ENCODE results near the gene PRELID3B.
"Not testable (repeated sequence)": the region's sequence is repeated elsewhere in the genome, so short reads cannot be mapped to it uniquely, and the experiment has no call there.

The PRELID3B gene

DNA sequence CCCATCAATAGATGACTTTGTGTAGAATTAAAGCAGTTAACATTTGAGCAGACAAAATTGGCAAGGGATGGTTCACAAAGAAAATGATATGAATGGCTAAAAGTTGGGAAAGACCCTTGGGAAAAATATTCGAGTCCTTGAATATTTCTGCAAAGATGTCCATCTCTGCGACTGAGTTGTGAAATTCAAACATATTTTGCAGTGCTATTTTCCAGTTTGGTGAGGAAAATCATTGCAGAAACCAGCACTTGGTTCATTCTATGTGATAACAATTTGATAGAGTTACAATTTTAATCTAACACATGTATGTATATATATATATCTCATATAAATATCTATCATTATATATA lies 6.1 kb upstream of the PRELID3B start:
- peak; percentile 11 for DNase-seq (ENCODE audit: low read depth)

DNA sequence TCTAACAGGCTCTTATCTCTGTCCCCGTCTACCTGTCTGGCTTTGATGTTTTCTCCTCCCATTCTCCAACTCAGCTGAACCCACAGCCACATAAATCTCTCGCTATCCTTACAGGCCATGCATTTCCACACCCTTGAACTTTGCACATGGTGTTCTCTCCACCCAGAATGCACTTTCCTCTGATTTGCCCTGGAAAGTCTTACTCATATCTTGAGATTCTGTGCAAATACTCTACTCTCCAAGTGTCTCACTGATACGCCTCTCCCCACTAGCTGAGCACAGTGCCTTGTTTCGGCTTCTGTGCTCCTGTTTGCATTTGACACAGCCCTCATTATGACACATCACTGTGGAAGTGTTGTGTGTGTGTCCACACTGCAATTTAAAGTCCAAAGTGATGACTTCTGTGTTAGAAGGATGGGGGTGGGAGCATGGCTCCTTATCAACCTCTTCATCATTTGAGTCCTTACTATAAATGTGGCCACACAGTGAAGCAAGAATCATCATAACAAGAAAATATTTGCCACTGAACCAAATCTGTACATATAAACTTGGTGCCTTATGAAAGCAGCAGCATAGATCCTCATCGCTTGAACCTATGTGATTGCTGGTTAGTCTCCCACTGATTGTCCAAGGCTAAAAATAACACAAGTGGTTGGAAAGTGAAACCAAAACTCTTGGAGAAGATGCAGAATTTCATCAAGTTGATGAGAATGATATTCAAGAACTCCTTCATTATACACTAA lies 5.5 kb upstream of the PRELID3B start:
- peak; percentile 93 for DNase-seq (ENCODE audit: low read depth)

DNA sequence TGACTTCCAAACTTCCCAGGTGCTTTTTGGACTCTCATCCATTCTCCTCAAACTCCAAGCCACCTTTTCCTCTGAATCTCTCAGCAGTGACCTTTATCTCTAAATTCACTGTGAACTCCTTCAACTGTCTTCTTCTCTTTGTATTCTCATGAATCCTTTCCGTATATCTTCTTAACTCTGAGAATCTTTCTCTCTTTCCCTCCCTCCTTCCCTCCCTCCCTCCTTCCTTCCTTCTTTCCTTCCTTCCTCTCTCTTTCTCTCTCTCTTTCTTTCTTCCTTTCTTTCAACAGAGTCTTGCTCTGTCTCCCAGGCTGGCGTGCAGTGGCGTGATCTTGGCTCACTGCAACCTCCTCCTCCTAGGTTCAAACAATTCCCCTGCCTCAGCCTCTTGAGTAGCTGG lies 4.3 kb upstream of the PRELID3B start:
- DNase-seq (ENCODE audit: low read depth), result no peak

DNA sequence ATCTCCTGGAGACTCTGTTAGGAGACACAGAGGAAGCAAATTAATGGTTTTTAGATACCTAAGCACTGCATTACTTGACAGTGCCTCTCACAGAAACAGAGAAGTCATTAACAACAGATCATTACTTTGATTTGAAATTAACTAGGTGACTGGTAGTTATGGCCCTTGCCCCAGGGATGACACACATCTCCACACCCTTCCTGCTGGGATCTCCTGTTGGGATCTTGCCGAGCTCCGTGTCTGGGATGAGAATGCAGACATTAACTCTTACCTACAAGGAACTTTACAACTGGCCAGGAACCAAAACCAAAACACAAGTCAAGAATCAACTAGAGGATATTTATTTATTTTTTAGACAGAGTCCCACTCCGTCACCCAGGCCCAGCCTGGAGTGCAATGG lies 2.2 kb upstream of the PRELID3B start:
- no peak for DNase-seq (ENCODE audit: low read depth)

DNA sequence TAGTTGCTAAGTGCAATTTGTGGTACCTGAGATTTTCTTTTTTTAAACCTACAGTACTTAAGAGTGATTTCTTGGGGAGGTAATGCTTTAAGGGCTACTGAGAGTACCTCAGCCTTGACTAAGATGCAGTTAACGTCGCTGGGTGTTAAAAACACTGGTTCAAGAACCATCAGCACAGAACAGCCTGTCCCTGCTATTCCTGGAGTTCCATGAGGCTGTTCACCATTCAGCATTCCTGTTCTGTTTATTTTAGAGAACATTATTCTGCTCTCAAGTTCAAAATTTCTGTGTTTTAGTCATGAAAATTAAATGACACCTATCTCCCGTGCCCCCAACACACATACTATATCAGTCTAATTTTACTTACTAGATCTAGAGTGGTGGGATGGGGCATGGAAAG lies 1.7 kb upstream of the PRELID3B start:
- no peak for DNase-seq (ENCODE audit: low read depth)

DNA sequence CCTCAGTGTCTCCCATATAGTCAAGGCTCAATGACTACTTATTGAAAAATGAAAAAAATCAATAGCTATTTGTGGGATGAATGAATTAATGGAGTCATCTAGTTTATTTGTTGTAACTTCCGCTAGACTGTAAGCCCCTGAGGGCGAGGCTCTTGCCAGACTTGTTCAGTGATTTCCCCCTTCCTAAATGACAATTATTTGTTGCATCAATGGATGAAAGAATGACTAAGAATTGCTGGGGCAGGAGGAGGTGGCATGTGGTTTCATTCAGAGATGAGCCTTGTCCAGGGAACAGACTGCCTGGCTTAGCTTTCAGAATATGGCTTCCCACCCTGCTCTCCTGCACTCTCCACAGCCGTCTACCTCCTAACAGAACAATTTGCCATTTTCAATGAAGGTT lies 1.1 kb upstream of the PRELID3B start:
- DNase-seq (ENCODE audit: low read depth), result no peak

DNA sequence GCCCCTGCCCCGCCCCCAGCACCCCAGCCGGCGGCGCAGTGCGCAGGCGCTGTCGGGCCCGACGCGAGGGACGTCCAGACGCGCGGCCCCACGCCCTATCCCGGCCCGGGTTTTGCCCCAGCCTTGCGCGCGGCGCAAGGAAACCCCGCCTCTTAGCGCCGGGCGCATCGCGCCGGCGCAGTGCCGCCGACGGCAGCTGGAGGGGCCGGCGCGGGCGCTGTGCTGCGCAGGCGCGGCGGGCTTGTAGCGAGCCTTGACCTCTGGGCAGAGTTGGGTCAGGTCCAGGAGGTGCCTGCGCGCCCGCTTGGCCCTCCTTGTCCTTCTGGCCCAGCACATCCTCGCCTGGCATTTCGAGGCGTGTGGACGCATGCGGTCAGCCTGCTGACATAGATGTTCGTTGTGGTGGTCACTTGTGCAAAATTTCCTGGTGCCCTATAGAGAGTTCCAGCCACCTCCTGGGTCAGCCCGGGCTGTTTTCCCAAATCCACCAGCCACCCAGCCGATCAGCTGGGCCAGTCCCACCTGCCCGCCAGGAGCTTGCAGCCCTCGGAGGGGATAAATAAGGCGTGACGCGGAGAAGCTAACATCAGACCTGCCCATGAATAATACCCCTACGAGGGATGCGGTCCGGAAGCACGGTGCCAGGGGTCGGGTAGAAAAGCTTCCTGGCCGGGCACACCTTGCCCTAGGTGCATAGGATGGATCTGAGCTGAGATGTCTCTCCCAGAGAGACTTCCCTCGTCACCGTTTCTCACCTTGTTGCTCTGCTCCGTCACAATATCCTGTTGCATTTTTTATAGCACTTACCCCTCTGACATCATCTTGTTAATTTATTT lies 428 bp upstream of the PRELID3B start:
- DNase-seq (ENCODE audit: low read depth), result peak; percentile 76

DNA sequence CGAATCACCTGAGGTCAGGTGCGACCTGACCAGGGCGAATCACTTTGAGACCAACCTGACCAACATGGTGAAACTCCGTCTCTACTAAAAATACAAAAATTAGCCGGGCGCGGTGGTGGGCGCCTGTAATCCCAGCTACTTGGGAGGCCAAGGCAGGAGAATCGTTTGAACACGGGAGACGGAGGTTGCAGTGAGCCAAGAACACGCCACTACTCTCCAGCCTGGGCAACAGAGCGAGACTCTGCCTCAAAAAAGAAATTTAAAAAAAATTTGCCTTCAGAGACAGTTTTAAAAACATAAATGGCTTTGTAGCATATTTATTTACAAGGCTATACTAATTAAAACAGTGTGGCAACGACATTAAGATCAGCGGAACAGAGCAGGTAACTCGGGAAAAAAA lies 1.1 kb downstream of the PRELID3B start:
- not testable (repeated sequence) for DNase-seq (ENCODE audit: low read depth)

DNA sequence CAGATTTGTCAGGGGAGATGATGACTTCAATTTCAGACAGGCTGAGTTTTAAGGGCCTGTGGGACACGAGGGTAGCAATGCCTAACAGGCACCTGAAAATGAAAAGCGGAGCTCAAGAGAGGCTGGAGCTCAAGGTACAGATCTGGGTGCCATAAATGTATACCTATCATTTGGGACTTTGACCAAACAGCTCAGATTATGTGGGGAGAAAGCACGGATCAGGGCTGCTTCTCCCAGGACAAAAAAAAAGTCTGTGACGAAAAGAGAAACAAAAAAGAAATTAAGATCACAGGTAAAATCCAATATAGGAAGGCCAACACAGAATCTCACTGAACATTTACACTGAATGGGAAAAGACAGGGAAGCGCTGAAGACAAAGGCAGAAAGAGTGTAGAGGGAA lies 1.9 kb downstream of the PRELID3B start:
- DNase-seq (ENCODE audit: low read depth), result no peak

DNA sequence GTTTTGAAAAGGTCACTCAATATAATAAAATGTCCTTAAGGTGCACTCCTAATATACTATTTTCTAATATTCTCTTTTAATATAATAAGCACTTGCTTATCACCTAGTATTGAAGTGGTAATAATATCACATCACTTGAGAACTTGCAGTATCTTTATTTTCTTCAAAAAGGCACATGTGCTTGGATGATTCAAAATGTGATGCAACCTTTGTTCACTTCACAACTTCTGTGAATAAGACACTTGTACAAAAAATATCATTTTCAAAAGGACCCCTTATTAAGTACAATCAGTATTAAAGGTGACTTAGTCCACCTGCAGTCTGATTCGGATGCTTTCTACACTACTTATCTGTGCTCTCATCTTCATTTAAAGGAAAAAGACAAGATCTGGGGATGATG lies 3.4 kb downstream of the PRELID3B start:
- DNase-seq (ENCODE audit: low read depth), result peak; percentile 62

DNA sequence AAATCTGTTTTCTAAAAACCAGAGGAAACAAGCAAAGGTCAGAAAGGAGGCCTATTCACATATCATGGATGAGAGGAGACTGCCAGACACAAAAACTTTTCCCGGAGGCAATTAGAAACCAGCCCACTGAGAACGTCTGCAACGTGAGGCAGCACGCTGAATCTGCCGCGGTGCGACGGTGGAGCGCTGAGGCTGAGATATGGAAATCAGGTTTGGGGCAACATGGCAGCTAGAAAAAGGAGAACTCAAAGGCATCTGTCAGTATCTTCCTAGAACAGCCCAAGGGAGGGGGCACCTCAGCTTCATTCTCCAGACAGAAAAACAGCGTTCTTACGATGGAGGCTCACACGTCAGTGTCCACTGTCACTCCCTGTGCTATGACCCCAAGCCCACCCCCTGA lies 5.2 kb downstream of the PRELID3B start:
- DNase-seq (ENCODE audit: low read depth), result no peak

DNA sequence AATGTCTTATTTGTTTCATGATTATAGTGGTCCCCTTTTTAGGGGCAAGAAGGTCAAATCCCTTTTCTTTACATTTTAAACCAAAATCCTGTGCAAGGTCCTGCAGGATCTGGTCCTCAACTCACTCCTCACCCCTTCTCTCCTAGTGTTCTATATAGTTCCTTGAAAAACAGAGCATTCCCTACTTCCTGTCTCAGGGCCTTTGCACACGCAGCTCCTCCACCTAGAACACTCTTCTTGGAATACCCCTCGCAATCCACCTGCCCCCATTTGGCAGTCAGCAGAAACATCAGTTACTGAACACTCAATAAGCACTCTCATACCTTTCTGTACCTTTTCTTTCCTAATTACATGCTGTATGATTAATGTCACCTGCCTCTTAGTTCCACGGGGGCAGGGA lies 7.2 kb downstream of the PRELID3B start:
- no peak for DNase-seq (ENCODE audit: low read depth)

DNA sequence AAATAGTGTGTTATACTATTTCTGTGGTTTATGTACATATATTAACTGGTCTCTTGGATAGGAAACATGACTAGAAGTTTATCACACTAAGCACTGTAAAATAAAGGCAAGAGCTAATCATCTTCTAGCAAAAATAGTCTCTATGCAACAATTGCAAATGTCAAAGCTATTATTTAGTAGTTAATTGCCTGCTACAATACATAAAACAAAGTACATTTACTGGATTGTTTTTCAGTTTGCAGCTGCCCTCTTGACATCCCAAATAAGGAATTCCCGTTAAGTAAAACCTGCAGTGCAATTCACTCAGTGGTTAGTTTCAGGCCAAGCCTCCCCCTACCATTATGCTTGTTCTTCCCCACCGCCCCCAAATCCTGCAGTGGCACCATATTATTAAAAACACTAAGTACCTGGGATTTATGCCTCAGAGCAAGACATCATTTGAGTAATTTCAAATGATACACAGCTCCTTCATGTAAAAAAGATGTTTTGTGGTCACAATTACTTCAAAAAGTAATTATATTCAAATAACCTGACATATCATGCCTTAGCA lies 8.9 kb downstream of the PRELID3B start:
- no peak for DNase-seq (ENCODE audit: low read depth)

DNA sequence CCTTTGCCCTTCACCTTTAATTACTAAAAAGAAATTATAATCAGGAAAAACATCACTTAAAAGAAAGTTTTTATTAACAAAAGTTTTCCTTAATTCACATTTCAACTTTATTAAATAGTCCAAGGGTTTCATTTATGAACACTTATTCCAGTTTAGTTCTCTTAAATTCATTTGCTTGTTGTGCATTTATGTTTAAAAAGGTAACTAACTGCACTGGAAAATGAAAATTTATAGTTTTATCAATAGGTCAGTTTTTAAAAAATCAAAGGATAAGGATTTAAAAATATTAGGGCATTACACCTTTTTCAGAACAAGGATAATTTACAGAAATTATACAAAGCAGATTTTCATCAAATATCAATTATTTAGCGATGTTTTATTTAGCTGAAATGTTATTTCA lies 9.5 kb downstream of the PRELID3B start:
- no peak for DNase-seq (ENCODE audit: low read depth)

DNA sequence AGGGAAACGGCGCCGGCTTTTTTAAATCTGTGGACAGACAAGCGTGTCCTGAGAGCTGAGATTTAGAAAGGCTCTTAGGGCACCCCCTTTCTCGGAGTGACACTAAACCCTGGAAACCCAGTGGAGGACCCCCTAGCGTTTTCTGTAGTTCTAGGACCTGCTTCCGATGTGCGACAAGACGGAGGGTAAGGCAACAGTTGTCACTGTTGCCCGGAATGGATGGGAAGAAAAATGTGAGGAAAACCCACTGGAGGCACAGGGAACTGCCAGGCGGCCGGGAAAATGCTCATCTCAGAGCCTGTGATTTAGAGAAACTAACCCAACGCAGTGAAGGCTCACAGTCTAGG lies 9.9 kb downstream of the PRELID3B start:
- DNase-seq (ENCODE audit: low read depth), result peak; percentile 32

DNA sequence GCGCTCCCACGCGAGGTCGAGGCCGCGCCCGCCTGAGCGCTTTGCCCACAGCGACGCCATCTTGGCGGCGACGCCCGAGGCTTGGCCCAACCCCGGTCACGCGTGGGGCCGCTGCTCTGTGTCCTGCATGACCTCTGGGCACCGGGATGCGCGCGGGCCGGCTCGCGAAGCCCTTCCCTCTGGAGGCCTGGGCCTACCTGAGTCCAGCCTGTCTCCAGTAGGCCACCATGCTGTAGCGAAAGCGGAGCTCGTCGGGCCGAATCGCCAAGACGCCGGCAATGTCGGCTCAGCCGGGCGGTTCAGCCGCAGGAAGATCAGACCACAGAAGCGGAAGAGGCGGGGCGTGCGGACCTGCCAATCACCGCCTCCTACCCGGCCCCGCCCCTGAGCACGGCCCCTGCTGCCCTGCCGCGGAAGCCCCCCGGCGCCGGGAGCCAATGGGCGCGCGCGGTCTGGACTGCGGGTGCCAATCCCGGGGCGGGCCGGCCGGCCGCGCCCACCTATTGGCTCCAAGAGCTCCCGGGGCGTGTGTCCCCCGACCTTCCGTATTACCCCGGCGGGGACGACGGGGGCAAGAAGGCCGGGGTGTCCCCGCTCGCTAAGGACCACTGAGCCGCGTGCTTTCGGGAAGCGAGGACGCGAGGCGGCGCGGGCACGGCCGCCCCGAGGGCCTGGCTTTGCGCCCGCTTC lies 10.4 kb downstream of the PRELID3B start, which contains the start of gene ATP5F1E:
ATP5F1E (minus strand) TSS at position 313 of the 690 bp plus-strand sequence; CDS start at position 229, 84 bp downstream.
- peak; percentile 88 for DNase-seq (ENCODE audit: low read depth)

DNA sequence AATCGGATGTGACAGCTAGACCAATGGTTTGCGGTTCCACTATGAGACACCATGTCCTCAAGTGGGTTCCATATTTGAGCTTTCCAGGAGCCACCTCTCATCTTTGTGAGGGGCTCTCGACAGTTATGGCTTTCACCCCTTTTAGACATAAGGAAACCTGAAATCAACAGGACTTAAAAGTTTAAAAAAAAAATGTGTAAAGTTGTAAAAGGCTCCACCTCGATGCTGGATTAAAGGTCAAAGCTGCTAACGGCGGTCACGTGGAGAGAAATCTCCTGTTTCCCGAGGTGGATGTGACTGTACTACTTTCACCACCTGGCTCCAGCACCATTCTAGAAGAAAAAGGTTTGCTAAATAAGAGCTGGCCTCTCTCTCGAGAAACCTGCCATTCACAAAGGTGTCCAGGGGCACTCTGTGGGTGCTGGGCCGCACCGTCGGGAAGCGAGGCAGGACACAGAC lies 11.0 kb downstream of the PRELID3B start:
- no peak for DNase-seq (ENCODE audit: low read depth)

DNA sequence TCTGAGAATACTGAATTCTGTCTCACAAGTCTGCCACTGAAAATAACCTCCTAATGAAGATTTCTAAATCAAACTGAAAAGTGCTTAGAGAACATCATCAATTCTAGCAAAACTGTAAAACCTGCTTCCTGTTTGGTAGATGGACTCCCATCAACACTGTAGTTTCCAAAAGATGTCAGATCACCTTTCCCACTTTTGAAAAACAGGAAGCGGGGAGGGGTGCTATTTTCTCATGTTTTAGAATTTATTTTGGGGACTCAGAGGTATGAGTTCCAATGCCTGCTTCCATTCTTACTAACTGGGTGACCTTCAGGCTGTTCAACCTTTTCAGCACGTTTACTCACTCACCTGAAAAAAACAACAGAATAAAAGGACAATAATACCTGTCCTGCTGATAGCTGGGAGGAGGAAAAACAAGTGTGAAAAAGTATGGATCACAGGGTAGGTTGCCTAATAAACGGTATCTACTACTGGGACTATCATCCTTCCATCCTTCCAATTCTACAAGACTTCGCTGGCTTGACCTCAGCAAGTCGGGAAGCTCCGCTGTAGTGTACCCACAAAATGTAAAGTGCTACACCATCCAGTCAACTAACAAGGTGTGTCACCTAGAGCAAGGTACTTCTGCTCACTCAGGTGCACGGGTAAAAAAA lies 11.5 kb downstream of the PRELID3B start:
- DNase-seq (ENCODE audit: low read depth), result no peak

DNA sequence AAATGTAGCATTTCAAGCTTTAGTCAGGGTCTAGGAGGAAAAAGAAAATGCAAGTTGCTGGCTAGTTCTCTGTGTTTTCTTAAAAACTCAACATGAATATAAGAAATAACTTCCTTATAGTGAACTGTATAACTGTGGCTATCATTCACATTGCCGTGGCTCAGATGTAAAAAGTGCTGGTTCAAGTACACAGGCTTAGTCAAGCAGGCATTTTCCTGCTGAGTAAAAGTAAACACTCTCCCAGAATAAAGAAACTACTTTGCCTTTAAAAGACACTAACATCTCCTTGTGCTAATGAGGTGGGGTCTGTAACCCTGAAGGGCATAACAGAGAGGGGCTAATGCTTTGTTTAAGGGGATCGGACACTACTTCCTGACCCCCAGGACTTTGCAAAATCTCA lies 13.8 kb downstream of the PRELID3B start:
- DNase-seq (ENCODE audit: low read depth), result no peak

DNA sequence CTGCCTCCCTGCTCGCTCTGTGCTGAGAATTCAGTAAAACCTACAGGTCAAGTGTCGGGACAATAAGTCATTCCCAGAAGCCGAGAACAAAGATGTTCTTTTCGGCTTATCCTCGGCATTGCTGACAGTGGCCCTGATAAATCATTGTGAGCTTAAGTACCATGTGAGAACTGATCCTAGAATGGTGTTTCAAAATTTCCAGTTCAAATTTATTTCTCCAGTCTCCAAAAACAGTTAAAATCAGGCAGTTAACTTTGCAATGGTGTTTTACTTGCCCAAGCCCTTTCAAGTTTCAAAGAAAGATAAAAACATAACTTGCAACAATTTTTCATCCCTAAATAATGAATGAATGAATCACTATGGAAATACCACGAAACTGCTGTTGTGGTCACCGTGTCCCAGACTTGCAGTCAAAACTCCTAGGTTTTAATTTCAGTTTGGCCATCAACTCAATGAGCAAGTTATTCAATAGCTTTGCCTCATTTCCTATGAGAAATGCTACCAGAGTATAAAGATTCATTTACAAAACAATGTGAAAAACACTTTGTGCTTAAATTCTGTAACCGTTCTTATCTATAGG lies 14.8 kb downstream of the PRELID3B start:
- DNase-seq (ENCODE audit: low read depth), result peak; percentile 81

DNA sequence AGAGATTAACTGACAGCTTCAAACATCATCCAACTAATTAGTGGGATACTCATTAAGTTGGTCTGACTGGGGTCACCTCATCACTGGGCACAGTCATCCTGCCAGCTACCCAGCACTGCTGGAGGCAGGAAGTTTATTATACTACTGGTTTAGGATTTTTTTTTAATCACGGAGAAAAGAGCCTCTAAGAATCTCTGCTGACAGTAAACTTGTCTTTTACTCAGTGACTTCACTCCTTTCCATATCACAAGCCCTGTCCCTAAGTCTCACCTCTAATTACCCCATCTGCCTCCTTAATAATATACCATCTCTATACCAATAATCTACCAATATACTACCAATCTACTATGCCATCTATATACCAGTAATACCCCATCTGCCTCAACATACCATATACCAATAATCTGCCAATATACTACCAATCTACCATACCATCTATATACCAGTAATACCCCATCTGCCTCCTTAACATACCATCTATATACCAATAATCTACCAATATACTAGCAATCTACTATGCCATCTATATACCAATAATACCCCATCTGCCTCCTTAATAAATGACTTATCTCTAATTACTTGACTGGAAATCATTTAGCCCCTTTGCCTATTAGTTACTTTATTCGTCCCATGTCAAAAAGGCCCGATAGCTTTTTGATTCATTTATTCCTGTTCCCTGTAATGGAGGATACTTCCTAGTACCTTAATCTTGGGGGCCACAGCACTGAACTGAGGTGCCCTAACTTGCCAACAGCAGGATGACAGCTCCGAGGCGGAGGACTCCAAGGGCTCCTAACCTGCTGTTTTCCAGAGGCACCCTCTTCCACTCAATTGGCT lies 15.5 kb downstream of the PRELID3B start:
- no peak for DNase-seq (ENCODE audit: low read depth)
